HG03342 (cell line): ENCODE measurements around the gene DNAAF8.

Source experiments
- ATAC-seq: cut with Tn5 transposase; IDR thresholded peaks from one replicate; pipeline ENCODE4 v1.9.1; 2021; ENCODE audit warnings: mild to moderate bottlenecking, moderate library complexity; ENCODE audit not compliant: unreplicated experiment

The DNAAF8 gene

DNA sequence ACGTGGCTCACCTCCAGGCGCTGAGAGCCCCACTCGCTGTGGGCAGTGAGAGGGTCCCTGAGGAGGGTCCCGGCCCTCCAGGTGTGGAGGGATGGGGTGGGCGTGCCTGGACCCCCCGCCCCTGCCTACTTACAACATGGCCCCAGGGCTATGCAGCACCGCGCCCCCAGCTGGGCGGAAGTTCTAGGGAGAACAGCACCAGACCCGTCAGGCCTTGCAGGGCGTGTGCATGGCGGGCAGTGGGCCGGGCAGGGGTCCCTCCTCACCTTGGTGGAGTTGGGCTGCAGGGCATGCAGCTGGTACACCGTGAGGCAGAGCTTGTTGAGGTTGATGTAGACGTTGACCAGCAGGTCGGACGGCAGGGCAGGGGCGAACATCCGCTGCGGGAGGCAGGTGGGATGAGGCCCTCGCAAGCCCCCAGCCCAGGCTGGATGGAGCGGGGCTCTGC lies 63.5 kb downstream of the DNAAF8 start:
- ATAC-seq: no peak

DNA sequence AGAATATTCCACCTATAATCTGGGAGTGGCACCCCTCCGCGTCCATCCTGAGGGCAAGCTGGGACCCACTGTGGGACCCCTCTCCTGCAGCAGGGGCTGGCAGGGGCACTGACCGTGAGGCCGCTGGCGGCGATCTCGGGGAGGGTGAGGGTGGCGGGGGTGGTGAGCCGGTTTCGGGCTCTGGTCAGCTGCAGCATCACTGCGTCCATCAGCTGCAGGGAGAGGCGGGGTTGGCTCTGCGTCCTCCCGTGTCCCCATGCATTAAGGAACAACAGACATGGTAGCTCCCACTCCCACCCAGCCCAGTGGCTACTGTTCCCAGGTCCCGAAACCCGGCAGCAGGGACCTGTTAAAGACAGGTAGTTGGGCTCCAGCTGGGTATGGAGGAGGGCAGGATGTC lies 64.1 kb downstream of the DNAAF8 start:
- no peak for ATAC-seq
